GM20431 (cell line): ENCODE results near the gene MAEA.

ENCODE experiments used
- in situ Hi-C: fragments of 300-500 bp; cut with MseI, MboI; formaldehyde crosslinking; loops from one replicate; pipeline ENCODE4 v1.15.0; 2020; ENCODE audit warnings: low sequenced_read_pairs; ENCODE audit not compliant: unreplicated experiment

MAEA gene

GRCh38 chr4:1346781-1347409 is 57.2 kb downstream of the MAEA start, which contains the start of gene UVSSA:
UVSSA (plus strand) TSS chr4:1347208; CDS start chr4:1348092, 884 bp downstream.
- in situ Hi-C loops: no loop called here

- in situ Hi-C loops: no loop called here
Observed at GRCh38 chr4:1347410-1347864, 57.7 kb downstream of the MAEA start.

- in situ Hi-C loops: no loop called here
Observed at GRCh38 chr4:1348014-1348513, 58.4 kb downstream of the MAEA start.

GRCh38 chr4:1348746-1349145 is 59.1 kb downstream of the MAEA start:
- in situ Hi-C loops: no loop called here

- in situ Hi-C loops: loop anchor here (25.0 kb wide), 1 partner anchor 212 kb away; no protein-coding TSS in a partner anchor
Observed at GRCh38 chr4:1349359-1350168, 59.9 kb downstream of the MAEA start.

GRCh38 chr4:1350169-1350520 is 60.5 kb downstream of the MAEA start:
- in situ Hi-C loops: loop anchor here (25.0 kb wide), 1 partner anchor 213 kb away; no protein-coding TSS in a partner anchor

GRCh38 chr4:1351854-1352566 is 62.3 kb downstream of the MAEA start:
- in situ Hi-C loops: loop anchor here (25.0 kb wide), 1 partner anchor 215 kb away; no protein-coding TSS in a partner anchor

GRCh38 chr4:1352567-1352900 is 62.8 kb downstream of the MAEA start:
- in situ Hi-C loops: loop anchor here (25.0 kb wide), 1 partner anchor 215 kb away; no protein-coding TSS in a partner anchor

- in situ Hi-C loops: loop anchor here (25.0 kb wide), 1 partner anchor 216 kb away; no protein-coding TSS in a partner anchor
Observed at GRCh38 chr4:1353186-1354055, 63.7 kb downstream of the MAEA start.

GRCh38 chr4:1354136-1354982 is 64.7 kb downstream of the MAEA start:
- in situ Hi-C loops: loop anchor here (25.0 kb wide), 1 partner anchor 217 kb away; no protein-coding TSS in a partner anchor

GRCh38 chr4:1354983-1355275 is 65.2 kb downstream of the MAEA start:
- in situ Hi-C loops: loop anchor here (25.0 kb wide), 1 partner anchor 218 kb away; no protein-coding TSS in a partner anchor

GRCh38 chr4:1355378-1355777 is 65.7 kb downstream of the MAEA start:
- in situ Hi-C loops: loop anchor here (25.0 kb wide), 1 partner anchor 218 kb away; no protein-coding TSS in a partner anchor

GRCh38 chr4:1356181-1356998 is 66.7 kb downstream of the MAEA start:
- in situ Hi-C loops: loop anchor here (25.0 kb wide), 1 partner anchor 219 kb away; no protein-coding TSS in a partner anchor

- in situ Hi-C loops: loop anchor here (25.0 kb wide), 1 partner anchor 220 kb away; no protein-coding TSS in a partner anchor
Observed at GRCh38 chr4:1357356-1358248, 67.9 kb downstream of the MAEA start.

GRCh38 chr4:1358421-1359143 is 68.9 kb downstream of the MAEA start:
- in situ Hi-C loops: loop anchor here (25.0 kb wide), 1 partner anchor 221 kb away; no protein-coding TSS in a partner anchor

GRCh38 chr4:1359144-1359501 is 69.4 kb downstream of the MAEA start:
- in situ Hi-C loops: loop anchor here (25.0 kb wide), 1 partner anchor 222 kb away; no protein-coding TSS in a partner anchor
